ENCODE results near the gene SYP.

DNA sequence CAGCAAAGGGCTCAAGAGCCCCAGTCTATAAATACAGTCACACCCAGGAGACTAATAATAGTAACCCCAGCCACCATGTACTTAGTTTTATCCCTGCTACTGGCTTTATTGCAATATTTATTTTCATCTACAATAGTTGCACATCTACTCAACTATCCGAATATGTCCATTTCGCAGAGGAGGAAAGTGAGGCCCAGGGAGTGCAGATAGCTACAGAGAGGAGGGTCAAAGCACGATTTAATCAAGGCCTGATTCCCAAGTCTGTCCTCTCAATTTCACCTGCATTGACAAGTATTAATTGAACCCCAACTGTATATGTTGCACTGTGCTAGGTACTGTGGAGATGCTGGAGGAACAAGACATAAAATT lies 32.3 kb downstream of the SYP start:
- TF ChIP-seq, protein P1, sequence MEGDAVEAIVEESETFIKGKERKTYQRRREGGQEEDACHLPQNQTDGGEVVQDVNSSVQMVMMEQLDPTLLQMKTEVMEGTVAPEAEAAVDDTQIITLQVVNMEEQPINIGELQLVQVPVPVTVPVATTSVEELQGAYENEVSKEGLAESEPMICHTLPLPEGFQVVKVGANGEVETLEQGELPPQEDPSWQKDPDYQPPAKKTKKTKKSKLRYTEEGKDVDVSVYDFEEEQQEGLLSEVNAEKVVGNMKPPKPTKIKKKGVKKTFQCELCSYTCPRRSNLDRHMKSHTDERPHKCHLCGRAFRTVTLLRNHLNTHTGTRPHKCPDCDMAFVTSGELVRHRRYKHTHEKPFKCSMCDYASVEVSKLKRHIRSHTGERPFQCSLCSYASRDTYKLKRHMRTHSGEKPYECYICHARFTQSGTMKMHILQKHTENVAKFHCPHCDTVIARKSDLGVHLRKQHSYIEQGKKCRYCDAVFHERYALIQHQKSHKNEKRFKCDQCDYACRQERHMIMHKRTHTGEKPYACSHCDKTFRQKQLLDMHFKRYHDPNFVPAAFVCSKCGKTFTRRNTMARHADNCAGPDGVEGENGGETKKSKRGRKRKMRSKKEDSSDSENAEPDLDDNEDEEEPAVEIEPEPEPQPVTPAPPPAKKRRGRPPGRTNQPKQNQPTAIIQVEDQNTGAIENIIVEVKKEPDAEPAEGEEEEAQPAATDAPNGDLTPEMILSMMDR (IDR thresholded peaks at IDR 0.05), result no peak
- TF ChIP-seq POLR2A (IDR thresholded peaks at IDR 0.05) (no peak), POLR2AphosphoS5 (IDR thresholded peaks at IDR 0.05) (no peak)
